Activated T-helper 1 cell treated with anti-CD3 and anti-CD28 coated beads, Interleukin-2, amount 50 U/mL, for 16 hours (primary cell): ENCODE results near the gene SSTR5.

ENCODE experiments used
- DNase-seq, 2 donors: peaks; one replicate each; pipeline ENCODE4 v3.0.0-alpha.2; 2020; ENCODE audit warnings: low read depth in 1 of 2, low spot score in 1 of 2

Gene SSTR5

GRCh38 chr16:1039762-1040161 lies 32.8 kb upstream of the SSTR5 start:
- no peak for DNase-seq

GRCh38 chr16:1040346-1040745 lies 32.2 kb upstream of the SSTR5 start:
- DNase-seq, result no peak

- DNase-seq, result no peak
These were observed 30.4 kb upstream of the SSTR5 start for GRCh38 chr16:1042049-1042744.

GRCh38 chr16:1042866-1043265 lies 29.7 kb upstream of the SSTR5 start:
- no peak for DNase-seq

GRCh38 chr16:1043881-1044451 lies 28.6 kb upstream of the SSTR5 start:
- no peak for DNase-seq

- DNase-seq, result no peak
These were observed 27.9 kb upstream of the SSTR5 start for GRCh38 chr16:1044460-1045309.

- DNase-seq, result no peak
These were observed 27.1 kb upstream of the SSTR5 start for GRCh38 chr16:1045310-1045992.

- no peak for DNase-seq
These were observed 26.3 kb upstream of the SSTR5 start for GRCh38 chr16:1045993-1046911.

GRCh38 chr16:1047123-1047522 lies 25.4 kb upstream of the SSTR5 start:
- DNase-seq, result no peak

GRCh38 chr16:1047801-1048200 lies 24.7 kb upstream of the SSTR5 start:
- DNase-seq, result no peak

- DNase-seq, result no peak
These were observed 24.0 kb upstream of the SSTR5 start for GRCh38 chr16:1048442-1049112.

- DNase-seq, result no peak
These were observed 23.2 kb upstream of the SSTR5 start for GRCh38 chr16:1049113-1049975.

- no peak for DNase-seq
These were observed 22.6 kb upstream of the SSTR5 start for GRCh38 chr16:1049976-1050247.

- DNase-seq, result no peak
These were observed 22.0 kb upstream of the SSTR5 start for GRCh38 chr16:1050516-1050915.

GRCh38 chr16:1050921-1051320 lies 21.6 kb upstream of the SSTR5 start:
- no peak for DNase-seq

- no peak for DNase-seq
These were observed 21.1 kb upstream of the SSTR5 start for GRCh38 chr16:1051446-1051845.

GRCh38 chr16:1052721-1053120 lies 19.8 kb upstream of the SSTR5 start:
- DNase-seq, result no peak

- no peak for DNase-seq
These were observed 19.4 kb upstream of the SSTR5 start for GRCh38 chr16:1053121-1053521.

GRCh38 chr16:1053700-1054368 lies 18.7 kb upstream of the SSTR5 start:
- no peak for DNase-seq
